HAP-1 (cell line): ENCODE measurements around the gene RFPL3.
A peak's percentile ranks its signal among the peaks of the same experiment; 100 is the strongest.
"Not testable (repeated sequence)": the region's sequence is repeated elsewhere in the genome, so short reads cannot be mapped to it uniquely, and the experiment has no call there.

Experiments
- DNase-seq, 2 experiments: peaks; one replicate each; pipeline ENCODE4 v3.0.0-alpha.2; 2016 to 2020; ENCODE audit warnings: low spot score in 2 of 2
- H3K27me3 ChIP-seq: fragments of 250-450 bp; sonication (Bioruptor Pico); 2 replicates; pipeline ENCODE4 v1.5.1; 2020; ENCODE audit warnings: low read depth, mild to moderate bottlenecking, moderate library complexity
- H3K36me3 ChIP-seq: fragments of 250-450 bp; sonication (Bioruptor Pico); replicated peaks from 2 replicates; pipeline ENCODE4 v1.5.1; 2020; ENCODE audit warnings: mild to moderate bottlenecking
- H3K4me1 ChIP-seq: fragments of 250-450 bp; sonication (Bioruptor Pico); 2 replicates; pipeline ENCODE4 v1.5.1; 2020; ENCODE audit warnings: mild to moderate bottlenecking
- H3K4me3 ChIP-seq: fragments of 250-450 bp; sonication (Bioruptor Pico); 2 replicates; pipeline ENCODE4 v1.5.1; 2020; ENCODE audit warnings: mild to moderate bottlenecking, moderate library complexity
- H3K9me3 ChIP-seq: fragments of 250-450 bp; sonication (Bioruptor Pico); 2 replicates; pipeline ENCODE4 v1.5.1; 2020; ENCODE audit warnings: mild to moderate bottlenecking, moderate library complexity
- in situ Hi-C: fragments of 300-500 bp; cut with MboI; formaldehyde crosslinking; loops from 3 replicates; pipeline ENCODE4 v1.14.3; 2020; ENCODE audit warnings: low sequenced_read_pairs, inconsistent platforms, mixed read lengths

The RFPL3 gene

DNA sequence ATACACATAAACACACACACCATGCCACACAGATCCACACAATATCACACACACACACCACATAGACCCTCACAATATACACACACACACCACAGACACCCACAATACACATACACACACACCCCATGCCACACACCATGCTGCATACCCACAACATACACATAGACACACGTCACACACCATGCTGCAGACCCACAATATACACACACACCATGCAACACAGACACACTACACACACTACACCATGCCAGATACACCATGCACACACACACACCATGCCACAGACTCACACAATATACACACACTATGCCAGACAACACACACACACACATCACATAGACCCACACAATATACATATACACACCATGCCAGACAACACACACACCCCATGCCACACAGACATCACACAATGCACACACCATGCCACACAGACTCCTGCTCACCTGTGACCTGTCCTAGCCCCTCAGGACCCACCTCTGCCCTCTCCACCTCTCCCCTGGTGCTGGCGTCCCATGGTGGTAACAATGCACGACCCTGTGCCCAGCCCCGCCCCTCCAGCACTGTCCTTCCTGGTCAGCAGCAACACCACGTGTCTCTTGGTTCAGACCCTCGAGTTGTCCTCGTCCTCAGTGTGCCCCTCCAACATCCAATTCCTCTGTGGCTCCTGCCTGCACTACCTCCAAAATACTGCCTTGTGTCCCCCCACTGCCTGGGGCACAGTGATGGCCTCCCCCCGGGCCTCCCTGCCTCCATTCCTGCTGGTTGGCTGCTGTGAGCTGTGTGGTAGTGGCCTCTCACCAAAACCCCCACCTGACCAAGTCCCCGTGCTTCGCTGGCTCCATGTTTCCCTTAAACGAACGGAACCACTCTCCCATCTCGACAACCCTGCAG, 23.7 kb upstream of the RFPL3 start:
- H3K4me3 ChIP-seq, result no peak overlapping the region
- H3K9me3 ChIP-seq, result no peaks in the 10 kb centered on the region
- DNase-seq, result peak in 1 of 2 experiments; percentile 1
- in situ Hi-C loops, result no loop called here
- peaks cover 7% of the 10 kb centered on the region for H3K27me3 ChIP-seq
- H3K36me3 ChIP-seq, result no peaks in the 10 kb centered on the region
- no peaks in the 10 kb centered on the region for H3K4me1 ChIP-seq

DNA sequence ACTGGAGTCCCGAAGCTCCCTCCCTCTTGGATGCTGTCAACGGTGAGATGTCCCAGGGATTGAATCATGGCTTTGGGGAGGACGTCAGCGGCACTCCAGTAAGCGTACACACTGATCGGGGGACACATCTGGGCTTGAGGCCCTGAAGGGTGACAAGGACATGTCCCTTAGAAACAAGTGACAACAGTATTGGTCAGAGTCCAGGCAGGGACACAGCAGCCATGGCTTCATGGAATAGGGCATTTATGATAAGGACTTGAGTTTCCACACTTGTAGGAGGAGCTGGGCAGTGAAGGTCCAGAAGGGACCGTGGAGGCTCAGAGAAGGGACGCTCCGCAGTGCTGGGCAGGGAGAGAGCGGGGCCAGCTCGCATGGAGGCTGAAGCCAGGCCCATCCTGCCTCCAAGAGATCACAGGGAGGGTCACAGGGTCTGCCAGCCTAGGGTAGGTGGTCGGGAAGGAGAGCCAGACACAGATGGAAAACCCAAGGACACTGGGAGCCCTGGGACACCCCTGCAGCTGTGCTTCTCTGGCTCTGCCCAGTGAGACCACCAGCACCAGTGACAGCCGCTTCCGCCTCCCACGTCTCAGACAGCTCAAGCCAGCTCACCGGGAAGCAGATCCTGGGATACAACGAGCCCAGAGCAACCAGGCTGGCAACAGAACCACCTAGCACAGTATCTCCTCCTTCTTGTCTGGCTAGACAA, 22.9 kb upstream of the RFPL3 start:
- DNase-seq, result no peak
- Histone ChIP-seq H3K4me1 (no peaks in the 10 kb centered on the region), H3K36me3 (no peaks in the 10 kb centered on the region), H3K27me3 (peaks cover 12% of the 10 kb centered on the region), H3K4me3 (no peak overlapping the region), H3K9me3 (no peaks in the 10 kb centered on the region)
- in situ Hi-C loops, result no loop called here

DNA sequence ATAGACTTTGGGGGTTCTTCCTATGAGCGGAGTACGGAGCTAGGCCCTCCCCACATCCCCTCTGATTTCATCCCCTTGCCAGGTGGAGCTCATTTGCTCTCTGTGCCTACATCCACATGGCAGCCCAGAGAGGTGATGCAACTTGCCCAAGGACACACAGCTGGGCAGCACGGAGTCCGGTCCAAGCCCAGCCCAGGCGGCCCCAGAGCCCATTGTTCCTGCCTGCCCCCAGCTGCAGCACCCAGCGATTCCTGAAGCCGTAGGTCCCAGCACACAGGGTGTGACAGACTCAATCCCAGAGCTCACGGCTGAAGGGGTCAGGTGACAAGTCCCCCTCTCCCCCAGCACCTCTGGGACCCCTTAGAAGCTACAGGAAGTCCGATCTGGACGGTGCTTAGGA, 22.2 kb upstream of the RFPL3 start:
- no peaks in the 10 kb centered on the region for H3K9me3 ChIP-seq
- no peak overlapping the region for H3K4me3 ChIP-seq
- peaks cover 14% of the 10 kb centered on the region for H3K27me3 ChIP-seq
- no peaks in the 10 kb centered on the region for H3K4me1 ChIP-seq
- H3K36me3 ChIP-seq, result no peaks in the 10 kb centered on the region
- in situ Hi-C loops, result no loop called here
- DNase-seq, result no peak

DNA sequence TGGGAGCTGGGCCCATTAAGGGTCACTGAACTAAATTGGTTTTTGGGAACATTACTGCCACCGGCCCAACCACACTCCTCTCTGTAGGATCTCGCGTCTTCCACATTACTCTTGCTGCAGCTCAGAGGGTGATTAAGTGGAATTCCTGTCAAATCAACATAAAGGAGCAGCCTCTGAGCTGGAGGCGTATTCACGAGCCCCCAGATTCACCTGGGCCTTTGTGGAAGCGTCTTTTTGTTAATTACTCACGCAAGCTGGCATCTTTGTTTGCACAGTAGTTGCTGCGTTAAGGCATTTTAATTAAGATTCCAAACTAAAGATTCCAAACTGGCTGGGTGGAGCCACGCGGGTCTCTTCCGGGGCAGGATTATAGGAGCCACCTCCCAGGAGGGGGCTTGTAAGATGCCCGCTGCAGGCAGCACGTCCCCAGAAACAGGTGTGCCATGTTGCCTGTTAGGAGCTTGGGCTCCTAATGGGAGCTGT, 21.5 kb upstream of the RFPL3 start:
- Histone ChIP-seq H3K9me3 (no peaks in the 10 kb centered on the region), H3K36me3 (no peaks in the 10 kb centered on the region), H3K4me3 (no peak overlapping the region), H3K27me3 (peaks cover 18% of the 10 kb centered on the region), H3K4me1 (no peaks in the 10 kb centered on the region)
- DNase-seq, result no peak
- in situ Hi-C loops, result no loop called here

DNA sequence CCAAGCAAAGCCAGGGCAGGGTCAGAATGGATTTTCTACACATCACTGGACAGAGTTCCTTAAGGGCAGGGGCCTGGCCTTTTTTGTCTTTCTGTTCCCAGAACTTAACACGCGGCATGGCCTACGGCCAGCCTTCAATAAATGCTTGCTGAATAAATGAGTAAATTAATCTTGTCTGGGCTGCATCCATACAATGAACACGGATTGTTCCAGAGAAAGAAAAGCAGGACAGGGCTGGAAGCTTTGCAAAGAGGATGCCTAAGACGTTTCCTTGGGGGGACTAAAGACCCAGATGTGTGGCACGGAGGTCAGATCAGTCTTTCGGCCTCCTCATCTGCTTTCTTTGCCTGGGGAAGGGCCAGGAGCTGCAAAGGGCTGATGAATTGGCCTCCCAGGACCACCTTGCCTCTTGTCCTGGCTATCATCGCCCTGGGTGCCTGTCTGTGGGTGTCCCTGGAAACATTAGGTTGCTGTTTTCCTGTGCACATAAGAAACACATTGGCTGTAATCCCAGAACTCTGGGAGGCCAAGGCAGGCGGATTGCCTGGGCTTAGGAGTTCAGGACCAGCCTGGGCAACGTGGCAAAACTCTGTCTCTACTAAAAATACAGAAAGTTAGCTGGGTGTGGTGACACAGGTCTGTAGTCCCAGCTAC, 20.8 kb upstream of the RFPL3 start:
- no peaks in the 10 kb centered on the region for H3K9me3 ChIP-seq
- no peaks in the 10 kb centered on the region for H3K4me1 ChIP-seq
- in situ Hi-C loops, result no loop called here
- DNase-seq, result no peak
- peaks cover 25% of the 10 kb centered on the region for H3K27me3 ChIP-seq
- H3K36me3 ChIP-seq, result no peaks in the 10 kb centered on the region
- H3K4me3 ChIP-seq, result no peak overlapping the region

- DNase-seq, H3K36me3 ChIP-seq, in situ Hi-C loops, H3K4me3 ChIP-seq, H3K9me3 ChIP-seq, H3K4me1 ChIP-seq: not testable (repeated sequence)
- H3K27me3 ChIP-seq, result peaks cover 30% of the 10 kb centered on the region
Measured at GRCh38 chr22:32337425-32337824, 20.2 kb upstream of the RFPL3 start.

DNA sequence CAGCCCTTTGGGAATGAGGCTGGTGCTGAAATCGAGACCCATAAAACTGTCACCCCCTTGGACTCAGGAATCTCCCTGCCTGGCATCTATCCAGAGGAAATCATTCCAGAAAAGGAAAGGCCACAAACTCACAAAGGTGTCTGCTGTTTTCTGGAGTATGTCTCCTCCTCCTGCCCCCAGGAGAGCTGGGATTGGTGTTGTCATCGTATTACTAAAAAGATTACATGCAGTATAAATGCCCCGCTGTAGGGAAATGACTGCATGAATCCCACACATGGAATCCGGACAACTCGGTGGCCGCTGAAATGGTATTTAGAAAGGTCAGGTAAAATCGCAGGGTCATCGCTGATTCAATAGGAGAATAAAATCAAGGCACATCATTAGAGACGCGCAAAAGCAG, 18.9 kb upstream of the RFPL3 start:
- no peaks in the 10 kb centered on the region for H3K36me3 ChIP-seq
- H3K4me1 ChIP-seq, result no peaks in the 10 kb centered on the region
- H3K27me3 ChIP-seq, result peaks cover 41% of the 10 kb centered on the region
- in situ Hi-C loops, result no loop called here
- H3K4me3 ChIP-seq, result no peak overlapping the region
- no peak for DNase-seq
- H3K9me3 ChIP-seq, result no peaks in the 10 kb centered on the region

GRCh38 chr22:32339190-32340012, 18.3 kb upstream of the RFPL3 start:
- Histone ChIP-seq H3K27me3 (peaks cover 43% of the 10 kb centered on the region), H3K36me3 (no peaks in the 10 kb centered on the region), H3K4me3 (no peak overlapping the region), H3K4me1 (no peaks in the 10 kb centered on the region), H3K9me3 (no peaks in the 10 kb centered on the region)
- in situ Hi-C loops, result no loop called here
- DNase-seq, result no peak

GRCh38 chr22:32340411-32340810, 17.3 kb upstream of the RFPL3 start:
- in situ Hi-C loops, result no loop called here
- Histone ChIP-seq H3K36me3 (no peaks in the 10 kb centered on the region), H3K4me3 (no peak overlapping the region), H3K27me3 (peaks cover 47% of the 10 kb centered on the region), H3K4me1 (no peaks in the 10 kb centered on the region), H3K9me3 (no peaks in the 10 kb centered on the region)
- no peak for DNase-seq

GRCh38 chr22:32341122-32341740, 16.4 kb upstream of the RFPL3 start:
- Histone ChIP-seq H3K4me3 (no peak overlapping the region), H3K36me3 (no peaks in the 10 kb centered on the region), H3K27me3 (peaks cover 49% of the 10 kb centered on the region), H3K4me1 (no peaks in the 10 kb centered on the region), H3K9me3 (0 out of 2 replicates have a peak, but pooled peaks cover under 1% of the 10 kb centered on the region)
- in situ Hi-C loops, result no loop called here
- no peak for DNase-seq

DNA sequence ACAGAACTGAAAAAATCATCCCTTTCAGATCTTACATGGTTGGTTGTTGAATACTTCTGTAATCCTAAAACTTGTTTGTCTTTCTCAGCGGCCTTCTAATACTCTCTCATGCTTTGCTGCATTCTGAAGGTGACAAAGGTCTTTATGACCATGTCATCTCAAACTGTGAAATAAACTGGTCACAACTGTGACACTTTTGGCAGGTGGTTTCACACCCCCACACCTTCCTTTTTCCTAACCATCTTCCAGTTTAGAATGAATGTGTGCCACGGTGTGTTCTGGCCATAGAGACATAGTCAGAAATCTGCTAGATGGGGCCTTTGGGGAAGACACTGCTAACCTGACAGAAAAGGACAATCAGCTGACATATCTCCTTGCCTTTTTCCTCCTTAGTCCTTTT, 14.7 kb upstream of the RFPL3 start:
- Histone ChIP-seq H3K36me3 (no peaks in the 10 kb centered on the region), H3K4me1 (no peaks in the 10 kb centered on the region), H3K4me3 (no peak overlapping the region), H3K9me3 (peaks cover 2% of the 10 kb centered on the region; the same call in 1 of the 2 replicates), H3K27me3 (peaks cover 46% of the 10 kb centered on the region)
- in situ Hi-C loops, result no loop called here
- DNase-seq, result no peak

GRCh38 chr22:32343941-32344340, 13.7 kb upstream of the RFPL3 start:
- no peak for DNase-seq
- Histone ChIP-seq H3K27me3 (peaks cover 43% of the 10 kb centered on the region), H3K9me3 (peaks cover 2% of the 10 kb centered on the region; the same call in 1 of the 2 replicates), H3K4me3 (no peak overlapping the region), H3K4me1 (no peaks in the 10 kb centered on the region), H3K36me3 (no peaks in the 10 kb centered on the region)
- in situ Hi-C loops, result no loop called here
